ENCODE measurements around the gene PAPOLA.

DNA sequence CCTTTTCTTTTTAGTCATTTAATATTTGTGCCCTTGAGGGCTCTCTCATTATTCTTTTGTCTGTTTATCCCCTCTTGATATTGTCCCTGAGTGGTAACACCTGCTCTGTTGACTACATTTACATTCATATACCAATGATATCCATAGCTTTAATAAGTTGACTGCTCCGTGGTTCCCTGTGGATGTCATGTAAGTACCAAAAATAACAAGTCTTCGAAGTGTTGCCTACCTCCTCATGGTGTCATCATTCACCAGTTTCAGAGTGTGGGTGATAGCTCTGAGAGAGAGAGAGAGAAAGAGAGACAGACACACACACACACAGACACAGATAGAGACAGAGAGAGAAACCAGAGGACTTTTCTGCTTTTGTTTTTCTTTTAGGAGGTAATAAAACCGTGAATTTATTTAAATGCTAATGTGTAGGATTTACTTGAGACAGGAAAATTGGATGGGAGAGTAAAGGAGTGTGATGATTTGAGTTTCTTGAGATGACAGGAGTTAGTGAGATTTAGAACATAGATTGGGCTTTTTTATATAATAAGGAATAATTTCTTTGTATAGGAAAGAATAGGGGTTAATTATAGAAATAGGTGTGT lies 52.2 kb downstream of the PAPOLA start:
- TF ChIP-seq POLR2AphosphoS5 (IDR thresholded peaks at IDR 0.05; ENCODE audit: low read depth, low read length), result no peak
- TF ChIP-seq POLR2A (IDR thresholded peaks at IDR 0.05; ENCODE audit: low read depth, low read length), result no peak
- TF ChIP-seq TAF1 (IDR thresholded peaks at IDR 0.05; ENCODE audit: borderline replicate concordance, low read depth, low read length), result no peak
